ENCODE measurements around the gene MNAT1. TPM values are rescaled to one million over a fixed set of nuclear protein-coding genes. Genes with fewer than 3 reads are reported as not detected.
A peak's percentile ranks its signal among the peaks of the same experiment; 100 is the strongest.
"Not testable (repeated sequence)": the region's sequence is repeated elsewhere in the genome, so short reads cannot be mapped to it uniquely, and the experiment has no call there.

MNAT1 gene
- total and polyA plus RNA-seq, 2 experiments from 2014 or later = 22.2 to 55.2 TPM

- Histone ChIP-seq H3K27me3 (no peaks in the 10 kb centered on the region), H3K27ac (peak overlapping the region; percentile 82), H3K4me1 (ENCODE audit: low read depth) (peaks cover 16% of the 10 kb centered on the region), H3K9me3 (ENCODE audit: low read depth) (no peaks in the 10 kb centered on the region), H3K4me3 (peak overlapping the region; percentile 93), H3K36me3 (peaks cover 23% of the 10 kb centered on the region)
- TF ChIP-seq CTCF (IDR thresholded peaks at IDR 0.05; ENCODE audit: low read depth, low read length) = peak; percentile 47
- DNase-seq (ENCODE audit: low read depth in 1 of 2, low spot score in 1 of 2) = peak; percentile 44 to 61
Measured at GRCh38 chr14:60721326-60722106, 13.0 kb upstream of the MNAT1 start.

GRCh38 chr14:60722107-60722356 lies 12.5 kb upstream of the MNAT1 start:
- DNase-seq (ENCODE audit: low read depth in 1 of 2, low spot score in 1 of 2) = peak in 1 of 2 donors; percentile 6
- peak overlapping the region; percentile 82 for H3K27ac ChIP-seq
- peaks cover 16% of the 10 kb centered on the region for H3K4me1 ChIP-seq (ENCODE audit: low read depth)
- H3K9me3 ChIP-seq (ENCODE audit: low read depth) = no peaks in the 10 kb centered on the region
- H3K36me3 ChIP-seq = peaks cover 23% of the 10 kb centered on the region
- H3K27me3 ChIP-seq = no peaks in the 10 kb centered on the region
- TF ChIP-seq CTCF (IDR thresholded peaks at IDR 0.05; ENCODE audit: low read depth, low read length) = no peak
- H3K4me3 ChIP-seq = peak overlapping the region; percentile 93

- TF ChIP-seq CTCF (IDR thresholded peaks at IDR 0.05; ENCODE audit: low read depth, low read length) = no peak
- H3K36me3 ChIP-seq = peaks cover 18% of the 10 kb centered on the region
- peak overlapping the region; percentile 82 for H3K27ac ChIP-seq
- peak overlapping the region; percentile 93 for H3K4me3 ChIP-seq
- H3K27me3 ChIP-seq = no peaks in the 10 kb centered on the region
- no peaks in the 10 kb centered on the region for H3K9me3 ChIP-seq (ENCODE audit: low read depth)
- DNase-seq (ENCODE audit: low read depth in 1 of 2, low spot score in 1 of 2) = peak; percentile 52 to 90
- peaks cover 16% of the 10 kb centered on the region for H3K4me1 ChIP-seq (ENCODE audit: low read depth)
Measured at GRCh38 chr14:60722357-60723115, 12.0 kb upstream of the MNAT1 start.

GRCh38 chr14:60723116-60723906 lies 11.2 kb upstream of the MNAT1 start:
- no peaks in the 10 kb centered on the region for H3K27me3 ChIP-seq
- peaks cover 14% of the 10 kb centered on the region for H3K36me3 ChIP-seq
- no peak for TF ChIP-seq CTCF (IDR thresholded peaks at IDR 0.05; ENCODE audit: low read depth, low read length)
- H3K27ac ChIP-seq = peak overlapping the region; percentile 82
- H3K9me3 ChIP-seq (ENCODE audit: low read depth) = no peaks in the 10 kb centered on the region
- peak; percentile 66 to 67 for DNase-seq (ENCODE audit: low read depth in 1 of 2, low spot score in 1 of 2)
- peak overlapping the region; percentile 93 for H3K4me3 ChIP-seq
- peaks cover 16% of the 10 kb centered on the region for H3K4me1 ChIP-seq (ENCODE audit: low read depth)

- Histone ChIP-seq H3K27me3 (no peaks in the 10 kb centered on the region), H3K9me3 (ENCODE audit: low read depth) (no peaks in the 10 kb centered on the region), H3K4me3 (peak within 1 kb of the TSS; percentile 93), H3K36me3 (peaks cover 8% of the 10 kb centered on the region), H3K4me1 (ENCODE audit: low read depth) (peaks cover 16% of the 10 kb centered on the region), H3K27ac (peak within 1 kb of the TSS; percentile 82)
- TF ChIP-seq CTCF (IDR thresholded peaks at IDR 0.05; ENCODE audit: low read depth, low read length) = no peak
- peak; percentile 78 to 91 for DNase-seq (ENCODE audit: low read depth in 1 of 2, low spot score in 1 of 2)
Measured at GRCh38 chr14:60723907-60724618, 10.5 kb upstream of the MNAT1 start, which contains the start of gene SIX4. SIX4 (minus strand) TSS chr14:60724351; CDS start chr14:60724074, 277 bp downstream.

- H3K4me1 ChIP-seq (ENCODE audit: low read depth) = peaks cover 10% of the 10 kb centered on the region
- H3K27me3 ChIP-seq; DNase-seq (ENCODE audit: low read depth in 1 of 2, low spot score in 1 of 2); H3K4me3 ChIP-seq; H3K9me3 ChIP-seq (ENCODE audit: low read depth); H3K36me3 ChIP-seq; H3K27ac ChIP-seq: not testable (repeated sequence)
Measured at GRCh38 chr14:60731291-60731690, 3.3 kb upstream of the MNAT1 start.
